ENCODE data around the gene FAM171A1.

DNA sequence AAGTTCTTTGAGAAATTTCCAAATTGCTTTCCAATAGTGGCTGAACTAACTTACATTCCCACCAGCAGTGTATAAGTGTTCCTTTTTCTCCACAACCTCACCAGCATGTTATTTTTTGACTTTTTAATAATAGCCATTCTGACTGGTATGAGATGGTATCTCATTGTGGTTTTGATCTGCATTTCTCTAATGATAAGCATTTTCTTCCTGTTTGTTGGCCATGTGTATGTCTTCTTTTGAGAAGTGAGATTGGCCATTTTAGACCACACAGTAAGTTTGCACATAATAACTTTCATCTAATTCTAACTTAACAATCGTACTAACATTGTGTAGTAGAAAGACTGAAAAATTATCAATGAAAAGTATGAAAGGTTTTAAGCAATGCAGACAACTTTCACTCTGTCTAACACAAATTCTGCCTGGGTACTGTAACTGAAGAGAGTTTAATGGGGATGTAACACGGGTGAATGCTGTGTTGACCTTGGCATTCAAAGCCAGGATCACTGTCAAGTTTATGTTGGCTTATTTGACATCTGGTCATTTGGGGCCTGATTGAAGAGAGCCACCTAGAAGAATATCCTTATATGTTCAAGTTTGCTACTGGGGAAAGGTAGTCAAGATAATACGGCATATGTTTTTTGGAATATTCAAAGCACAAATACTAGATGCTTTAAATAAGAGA is 50.4 kb downstream of the FAM171A1 start:
- TF ChIP-seq, protein P1, sequence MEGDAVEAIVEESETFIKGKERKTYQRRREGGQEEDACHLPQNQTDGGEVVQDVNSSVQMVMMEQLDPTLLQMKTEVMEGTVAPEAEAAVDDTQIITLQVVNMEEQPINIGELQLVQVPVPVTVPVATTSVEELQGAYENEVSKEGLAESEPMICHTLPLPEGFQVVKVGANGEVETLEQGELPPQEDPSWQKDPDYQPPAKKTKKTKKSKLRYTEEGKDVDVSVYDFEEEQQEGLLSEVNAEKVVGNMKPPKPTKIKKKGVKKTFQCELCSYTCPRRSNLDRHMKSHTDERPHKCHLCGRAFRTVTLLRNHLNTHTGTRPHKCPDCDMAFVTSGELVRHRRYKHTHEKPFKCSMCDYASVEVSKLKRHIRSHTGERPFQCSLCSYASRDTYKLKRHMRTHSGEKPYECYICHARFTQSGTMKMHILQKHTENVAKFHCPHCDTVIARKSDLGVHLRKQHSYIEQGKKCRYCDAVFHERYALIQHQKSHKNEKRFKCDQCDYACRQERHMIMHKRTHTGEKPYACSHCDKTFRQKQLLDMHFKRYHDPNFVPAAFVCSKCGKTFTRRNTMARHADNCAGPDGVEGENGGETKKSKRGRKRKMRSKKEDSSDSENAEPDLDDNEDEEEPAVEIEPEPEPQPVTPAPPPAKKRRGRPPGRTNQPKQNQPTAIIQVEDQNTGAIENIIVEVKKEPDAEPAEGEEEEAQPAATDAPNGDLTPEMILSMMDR (conservative IDR thresholded peaks at IDR 0.05; ENCODE audit: low read length) = no peak
- TF ChIP-seq EZH2phosphoT487 (IDR thresholded peaks at IDR 0.05; ENCODE audit: borderline replicate concordance) = no peak
